Stimulated activated CD4-positive, alpha-beta T cell treated with anti-CD3 and anti-CD28 coated beads, Interleukin-15, amount 100 ng/mL, for 24 hours (primary cell): ENCODE data around the gene CNGA4.
"Not testable (repeated sequence)": the region's sequence is repeated elsewhere in the genome, so short reads cannot be mapped to it uniquely, and the experiment has no call there.

Experiments used
- DNase-seq: peaks from one replicate; pipeline ENCODE4 v3.0.0-alpha.2; 2020

The CNGA4 gene

DNA sequence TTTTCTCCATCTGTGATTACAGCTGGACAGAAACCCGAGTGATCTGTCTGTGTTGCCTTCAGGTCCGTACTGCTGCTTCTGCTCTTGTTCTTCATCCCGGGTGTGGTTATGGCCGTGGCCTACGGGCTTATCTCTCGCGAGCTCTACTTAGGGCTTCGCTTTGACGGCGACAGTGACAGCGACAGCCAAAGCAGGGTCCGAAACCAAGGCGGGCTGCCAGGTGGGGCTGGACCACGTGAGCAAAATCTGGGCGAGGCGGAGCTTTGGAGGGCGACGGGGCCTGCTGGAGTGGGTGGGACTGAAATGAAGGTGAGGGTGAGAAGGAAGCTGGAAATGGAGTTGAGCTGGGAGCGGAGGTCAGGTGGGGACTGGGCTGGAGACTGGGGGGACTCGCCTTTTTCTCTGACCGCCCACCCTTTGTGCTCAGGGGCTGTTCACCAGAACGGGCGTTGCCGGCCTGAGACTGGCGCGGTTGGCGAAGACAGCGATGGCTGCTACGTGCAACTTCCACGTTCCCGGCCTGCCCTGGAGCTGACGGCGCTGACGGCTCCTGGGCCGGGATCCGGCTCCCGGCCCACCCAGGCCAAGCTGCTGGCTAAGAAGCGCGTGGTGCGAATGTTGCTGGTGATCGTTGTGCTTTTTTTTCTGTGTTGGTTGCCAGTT is 31.8 kb downstream of the CNGA4 start:
- DNase-seq, result no peak

DNA sequence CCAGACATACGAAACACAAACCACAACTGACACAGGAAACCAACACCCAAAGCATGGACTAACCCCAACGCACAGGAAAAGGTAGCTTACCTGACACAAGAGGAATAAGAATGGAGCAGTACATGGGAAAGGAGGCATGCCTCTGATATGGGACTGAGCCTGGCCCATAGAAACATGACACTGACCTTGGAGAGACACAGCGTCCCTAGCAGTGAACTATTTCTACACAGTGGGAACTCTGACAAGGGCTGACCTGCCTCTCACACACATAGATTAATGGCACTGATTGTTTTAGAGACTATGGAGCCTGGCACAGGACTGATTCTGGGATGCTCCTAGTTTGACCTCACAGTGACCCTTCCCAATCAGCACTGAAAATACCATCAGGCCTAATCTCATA is 32.7 kb downstream of the CNGA4 start:
- no peak for DNase-seq

DNA sequence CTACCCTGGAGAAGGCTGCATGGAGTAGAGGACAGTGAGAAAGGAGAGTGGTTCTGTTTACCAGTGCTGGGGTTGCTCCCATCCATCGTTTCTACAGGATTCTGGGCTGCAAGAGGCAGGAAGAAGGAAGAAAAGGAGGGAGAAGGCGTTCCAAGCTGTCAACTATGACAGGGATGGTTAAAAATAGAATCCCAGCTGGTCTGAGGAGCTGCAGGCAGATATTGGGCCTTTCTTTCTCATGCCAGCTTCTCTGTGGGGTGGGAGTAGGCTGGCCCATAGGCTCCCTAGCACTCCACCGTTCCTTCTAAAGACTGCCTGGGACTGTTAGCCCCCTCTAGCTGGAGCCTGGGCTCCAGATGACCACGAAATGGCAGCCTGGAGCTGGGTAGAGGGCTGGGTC is 34.3 kb downstream of the CNGA4 start:
- DNase-seq, result no peak

DNA sequence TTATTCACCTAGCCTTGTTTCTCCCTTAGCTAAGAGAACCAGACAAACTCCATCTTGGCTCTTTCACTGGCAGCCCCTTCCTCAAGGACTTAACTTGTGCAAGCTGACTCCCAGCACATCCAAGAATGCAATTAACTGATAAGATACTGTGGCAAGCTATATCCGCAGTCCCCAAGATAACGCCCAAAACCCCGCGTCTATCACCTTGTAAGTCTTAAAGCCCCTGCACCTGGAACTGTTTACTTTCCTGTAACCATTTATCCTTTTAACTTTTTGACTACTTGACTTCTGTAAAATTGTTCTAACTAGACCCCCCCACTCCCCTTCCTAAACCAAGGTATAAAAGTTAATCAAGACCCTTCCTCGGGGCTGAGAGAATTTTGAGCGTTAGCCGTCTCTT is 41.9 kb downstream of the CNGA4 start:
- DNase-seq, result not testable (repeated sequence)

DNA sequence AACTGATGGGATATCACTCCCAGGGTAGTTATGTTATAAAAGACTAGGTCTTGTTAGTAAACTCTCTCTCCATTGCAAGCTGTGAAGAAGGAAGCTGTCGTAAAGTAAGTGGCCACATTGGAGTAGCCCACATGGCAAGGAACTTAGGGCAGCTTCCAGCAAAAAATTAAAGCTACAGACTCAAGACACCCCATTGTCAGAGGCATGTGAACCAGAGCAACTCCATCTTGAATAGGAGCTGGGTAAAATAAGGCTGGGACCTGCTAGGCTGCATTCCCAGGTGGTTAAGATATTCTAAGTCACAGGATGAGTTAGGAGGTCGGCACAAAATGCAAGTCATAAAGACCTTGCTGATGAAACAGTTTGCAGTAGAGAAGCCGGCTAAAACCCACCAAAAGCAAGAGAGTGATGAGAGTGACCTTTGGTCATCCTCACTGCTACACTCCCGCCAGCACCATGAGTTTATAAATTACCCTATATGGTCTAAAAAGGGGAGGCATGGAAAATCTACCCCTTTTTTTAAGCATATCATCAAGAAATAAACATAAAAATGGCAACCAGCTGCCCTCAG is 44.6 kb downstream of the CNGA4 start:
- no peak for DNase-seq

DNA sequence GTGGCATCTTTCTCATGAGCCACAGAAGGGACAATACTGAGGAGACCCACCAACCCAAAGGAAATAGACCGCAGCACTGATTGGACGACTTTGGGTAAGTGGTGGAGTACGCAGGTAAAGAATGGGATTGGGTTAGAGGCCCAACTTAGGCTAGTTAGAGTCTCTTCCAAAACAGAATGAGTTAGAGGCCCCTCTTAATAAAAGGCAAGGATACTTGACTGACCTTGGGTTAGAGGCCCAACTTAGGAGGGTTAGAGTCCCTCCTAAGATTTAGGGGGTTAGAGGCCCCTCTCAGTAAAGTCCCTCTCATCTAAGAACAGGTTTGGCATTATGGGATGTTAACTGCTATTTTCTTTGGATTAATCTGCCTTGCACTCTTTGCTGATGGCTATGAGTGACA is 45.4 kb downstream of the CNGA4 start:
- no peak for DNase-seq

DNA sequence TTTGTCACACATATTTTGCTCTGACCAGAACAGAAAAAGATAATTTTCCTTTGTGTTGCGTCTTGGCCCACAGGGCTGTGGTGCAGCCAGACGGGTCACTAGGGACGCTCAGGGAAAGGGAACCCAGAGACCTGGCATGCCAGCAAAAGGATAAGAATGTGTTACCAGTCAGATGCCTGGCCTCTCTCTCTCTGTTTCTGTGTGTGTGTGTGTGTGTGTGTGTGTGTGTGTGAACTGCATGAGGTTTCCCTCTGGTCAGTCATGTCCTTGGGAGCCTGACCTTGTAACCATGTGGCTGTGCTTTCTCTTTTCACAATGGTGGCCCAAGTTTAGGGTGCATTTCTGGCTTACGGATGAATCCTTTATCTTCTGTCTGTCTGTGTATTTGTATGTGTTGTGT is 46.1 kb downstream of the CNGA4 start:
- DNase-seq, result no peak
